ENCODE results near the gene UBE2S. TPM values are rescaled to one million over a fixed set of nuclear protein-coding genes. Genes with fewer than 3 reads are reported as not detected.

Gene UBE2S
- total RNA-seq, 1 donor from 2014 or later: 69.9 TPM

GRCh38 chr19:55442372-55442961, 34.9 kb upstream of the UBE2S start:
- no peak overlapping the region for H3K4me3 Mint-ChIP-seq (ENCODE audit: low read depth)
- H3K9me3 Mint-ChIP-seq (ENCODE audit: low read depth): no peaks in the 10 kb centered on the region
- peaks cover 76% of the 10 kb centered on the region for H3K27me3 Mint-ChIP-seq

GRCh38 chr19:55441692-55442321, 34.2 kb upstream of the UBE2S start:
- no peak for DNase-seq (ENCODE audit: low spot score, unreplicated experiment)
- peaks cover 82% of the 10 kb centered on the region for H3K27me3 Mint-ChIP-seq
- no peak overlapping the region for H3K4me3 Mint-ChIP-seq (ENCODE audit: low read depth)
- H3K27ac Mint-ChIP-seq: no peak overlapping the region
- H3K9me3 Mint-ChIP-seq (ENCODE audit: low read depth): no peaks in the 10 kb centered on the region
- no peak for TF ChIP-seq CTCF (IDR thresholded peaks at IDR 0.05; ENCODE audit: unreplicated experiment)
- no peaks in the 10 kb centered on the region for H3K4me1 Mint-ChIP-seq (ENCODE audit: low read depth)
- no peaks in the 10 kb centered on the region for H3K36me3 Mint-ChIP-seq (ENCODE audit: insufficient read depth)

More at GRCh38 chr19:55442372-55442961, 34.9 kb upstream of the UBE2S start:
- no peak for DNase-seq (ENCODE audit: low spot score, unreplicated experiment)
- Mint-ChIP-seq H3K4me1 (ENCODE audit: low read depth) (no peaks in the 10 kb centered on the region), H3K27ac (no peak overlapping the region), H3K36me3 (ENCODE audit: insufficient read depth) (no peaks in the 10 kb centered on the region)
- no peak for TF ChIP-seq CTCF (IDR thresholded peaks at IDR 0.05; ENCODE audit: unreplicated experiment)

- H3K9me3 Mint-ChIP-seq (ENCODE audit: low read depth): no peaks in the 10 kb centered on the region
- no peak for DNase-seq (ENCODE audit: low spot score, unreplicated experiment)
- H3K27ac Mint-ChIP-seq: no peak overlapping the region
- TF ChIP-seq CTCF (IDR thresholded peaks at IDR 0.05; ENCODE audit: unreplicated experiment): no peak
- H3K4me3 Mint-ChIP-seq (ENCODE audit: low read depth): no peak overlapping the region
- H3K4me1 Mint-ChIP-seq (ENCODE audit: low read depth): no peaks in the 10 kb centered on the region
- H3K36me3 Mint-ChIP-seq (ENCODE audit: insufficient read depth): no peaks in the 10 kb centered on the region
- peaks cover 84% of the 10 kb centered on the region for H3K27me3 Mint-ChIP-seq
These were observed 33.7 kb upstream of the UBE2S start for GRCh38 chr19:55441319-55441691.

- H3K4me1 Mint-ChIP-seq (ENCODE audit: low read depth): no peaks in the 10 kb centered on the region
- no peak for TF ChIP-seq CTCF (IDR thresholded peaks at IDR 0.05; ENCODE audit: unreplicated experiment)
- no peak overlapping the region for H3K27ac Mint-ChIP-seq
- no peaks in the 10 kb centered on the region for H3K9me3 Mint-ChIP-seq (ENCODE audit: low read depth)
- no peak for DNase-seq (ENCODE audit: low spot score, unreplicated experiment)
- H3K4me3 Mint-ChIP-seq (ENCODE audit: low read depth): no peak overlapping the region
- H3K27me3 Mint-ChIP-seq: peaks cover 77% of the 10 kb centered on the region
- no peaks in the 10 kb centered on the region for H3K36me3 Mint-ChIP-seq (ENCODE audit: insufficient read depth)
These were observed 33.0 kb upstream of the UBE2S start for GRCh38 chr19:55440411-55441105.

GRCh38 chr19:55439052-55439451, 31.5 kb upstream of the UBE2S start:
- TF ChIP-seq CTCF (IDR thresholded peaks at IDR 0.05; ENCODE audit: unreplicated experiment): no peak
- Mint-ChIP-seq H3K4me1 (ENCODE audit: low read depth) (no peaks in the 10 kb centered on the region), H3K36me3 (ENCODE audit: insufficient read depth) (no peaks in the 10 kb centered on the region), H3K9me3 (ENCODE audit: low read depth) (no peaks in the 10 kb centered on the region), H3K27me3 (peaks cover 61% of the 10 kb centered on the region), H3K27ac (no peak overlapping the region), H3K4me3 (ENCODE audit: low read depth) (no peak overlapping the region)
- no peak for DNase-seq (ENCODE audit: low spot score, unreplicated experiment)

Data from progenitor cell of endocrine pancreas (in vitro differentiated cells).